ENCODE data around the gene THSD4.

- TF ChIP-seq POLR2A (IDR thresholded peaks at IDR 0.05; ENCODE audit: low read depth, low read length) (no peak), POLR2AphosphoS5 (IDR thresholded peaks at IDR 0.05; ENCODE audit: low read depth, low read length) (no peak), TAF1 (IDR thresholded peaks at IDR 0.05; ENCODE audit: borderline replicate concordance, low read depth, low read length) (no peak)
Observed at GRCh38 chr15:71319935-71320334, 204.7 kb downstream of the THSD4 start.
